Measurements from ENCODE around the gene MLLT6.

MLLT6 gene

GRCh38 chr17:38658741-38659345, 46.2 kb upstream of the MLLT6 start:
- TF ChIP-seq EZH2phosphoT487 (IDR thresholded peaks at IDR 0.05; ENCODE audit: low read depth) = no peak
- TF ChIP-seq CTCF (IDR thresholded peaks at IDR 0.05; ENCODE audit: low read depth, low read length) = no peak
- Histone ChIP-seq H3K79me2 (ENCODE audit: low read length) (no peaks in the 10 kb centered on the region), H3K27me3 (ENCODE audit: low read depth, low read length) (no peaks in the 10 kb centered on the region), H3K4me1 (ENCODE audit: low read length) (peaks cover 41% of the 10 kb centered on the region), H3K4me3 (ENCODE audit: low read length) (no peak overlapping the region), H3K4me2 (ENCODE audit: low read length) (0 out of 2 replicates have a peak overlapping the region, but pooled peaks have one; percentile 66), H2AFZ (ENCODE audit: low read depth, low read length) (no peak overlapping the region), H3K27ac (ENCODE audit: low read length) (no peak overlapping the region), H3K36me3 (replicated peaks; ENCODE audit: low read depth, low read length) (no peaks in the 10 kb centered on the region), H3K9me3 (ENCODE audit: insufficient read depth, low read length) (no peaks in the 10 kb centered on the region), H3K9ac (ENCODE audit: low read length) (no peak overlapping the region), H4K20me1 (ENCODE audit: insufficient read depth, low read length) (no peaks in the 10 kb centered on the region)

GRCh38 chr17:38659415-38659814, 45.7 kb upstream of the MLLT6 start:
- Histone ChIP-seq H4K20me1 (ENCODE audit: insufficient read depth, low read length) (no peaks in the 10 kb centered on the region), H3K4me3 (ENCODE audit: low read length) (no peak overlapping the region), H3K36me3 (replicated peaks; ENCODE audit: low read depth, low read length) (no peaks in the 10 kb centered on the region), H3K9me3 (ENCODE audit: insufficient read depth, low read length) (no peaks in the 10 kb centered on the region), H3K27ac (ENCODE audit: low read length) (no peak overlapping the region), H3K4me1 (ENCODE audit: low read length) (peaks cover 35% of the 10 kb centered on the region), H3K27me3 (ENCODE audit: low read depth, low read length) (no peaks in the 10 kb centered on the region), H2AFZ (ENCODE audit: low read depth, low read length) (no peak overlapping the region), H3K79me2 (ENCODE audit: low read length) (no peaks in the 10 kb centered on the region), H3K4me2 (ENCODE audit: low read length) (no peak overlapping the region), H3K9ac (ENCODE audit: low read length) (no peak overlapping the region)
- TF ChIP-seq EZH2phosphoT487 (IDR thresholded peaks at IDR 0.05; ENCODE audit: low read depth) (no peak), CTCF (IDR thresholded peaks at IDR 0.05; ENCODE audit: low read depth, low read length) (no peak)

- TF ChIP-seq CTCF (IDR thresholded peaks at IDR 0.05; ENCODE audit: low read depth, low read length) = no peak
- TF ChIP-seq EZH2phosphoT487 (IDR thresholded peaks at IDR 0.05; ENCODE audit: low read depth) = no peak
- no peak overlapping the region for H3K9ac ChIP-seq (ENCODE audit: low read length)
- H4K20me1 ChIP-seq (ENCODE audit: insufficient read depth, low read length) = no peaks in the 10 kb centered on the region
- H3K79me2 ChIP-seq (ENCODE audit: low read length) = no peaks in the 10 kb centered on the region
- no peaks in the 10 kb centered on the region for H3K36me3 ChIP-seq (replicated peaks; ENCODE audit: low read depth, low read length)
- H3K4me1 ChIP-seq (ENCODE audit: low read length) = peaks cover 26% of the 10 kb centered on the region
- no peak overlapping the region for H3K27ac ChIP-seq (ENCODE audit: low read length)
- no peak overlapping the region for H2AFZ ChIP-seq (ENCODE audit: low read depth, low read length)
- no peaks in the 10 kb centered on the region for H3K9me3 ChIP-seq (ENCODE audit: insufficient read depth, low read length)
- H3K4me2 ChIP-seq (ENCODE audit: low read length) = no peak overlapping the region
- no peak overlapping the region for H3K4me3 ChIP-seq (ENCODE audit: low read length)
- H3K27me3 ChIP-seq (ENCODE audit: low read depth, low read length) = no peaks in the 10 kb centered on the region
Observed at GRCh38 chr17:38660097-38661025, 44.7 kb upstream of the MLLT6 start.

GRCh38 chr17:38663125-38663751, 41.8 kb upstream of the MLLT6 start:
- H3K9ac ChIP-seq (ENCODE audit: low read length) = no peak overlapping the region

More at GRCh38 chr17:38663125-38663751, 41.8 kb upstream of the MLLT6 start:
- peaks cover 10% of the 10 kb centered on the region for H3K4me1 ChIP-seq (ENCODE audit: low read length)
- H3K4me3 ChIP-seq (ENCODE audit: low read length) = no peak overlapping the region
- H4K20me1 ChIP-seq (ENCODE audit: insufficient read depth, low read length) = no peaks in the 10 kb centered on the region
- H3K27me3 ChIP-seq (ENCODE audit: low read depth, low read length) = peaks cover 4% of the 10 kb centered on the region; the same call in 1 of the 2 replicates
- no peak overlapping the region for H3K27ac ChIP-seq (ENCODE audit: low read length)
- H3K36me3 ChIP-seq (replicated peaks; ENCODE audit: low read depth, low read length) = no peaks in the 10 kb centered on the region
- no peak overlapping the region for H3K4me2 ChIP-seq (ENCODE audit: low read length)
- H2AFZ ChIP-seq (ENCODE audit: low read depth, low read length) = no peak overlapping the region
- H3K79me2 ChIP-seq (ENCODE audit: low read length) = no peaks in the 10 kb centered on the region
- TF ChIP-seq CTCF (IDR thresholded peaks at IDR 0.05; ENCODE audit: low read depth, low read length) (peak; percentile 93), EZH2phosphoT487 (IDR thresholded peaks at IDR 0.05; ENCODE audit: low read depth) (no peak)
- no peaks in the 10 kb centered on the region for H3K9me3 ChIP-seq (ENCODE audit: insufficient read depth, low read length)

Measured in OCI-LY3 (cell line).